HG02678 (cell line): ENCODE results near the gene CCDC187.
"Not testable (repeated sequence)": the region's sequence is repeated elsewhere in the genome, so short reads cannot be mapped to it uniquely, and the experiment has no call there.

Experiments
- ATAC-seq: cut with Tn5 transposase; IDR thresholded peaks from one replicate; pipeline ENCODE4 v1.9.1; 2021; ENCODE audit warnings: mild to moderate bottlenecking, moderate library complexity; ENCODE audit not compliant: unreplicated experiment

CCDC187 gene

DNA sequence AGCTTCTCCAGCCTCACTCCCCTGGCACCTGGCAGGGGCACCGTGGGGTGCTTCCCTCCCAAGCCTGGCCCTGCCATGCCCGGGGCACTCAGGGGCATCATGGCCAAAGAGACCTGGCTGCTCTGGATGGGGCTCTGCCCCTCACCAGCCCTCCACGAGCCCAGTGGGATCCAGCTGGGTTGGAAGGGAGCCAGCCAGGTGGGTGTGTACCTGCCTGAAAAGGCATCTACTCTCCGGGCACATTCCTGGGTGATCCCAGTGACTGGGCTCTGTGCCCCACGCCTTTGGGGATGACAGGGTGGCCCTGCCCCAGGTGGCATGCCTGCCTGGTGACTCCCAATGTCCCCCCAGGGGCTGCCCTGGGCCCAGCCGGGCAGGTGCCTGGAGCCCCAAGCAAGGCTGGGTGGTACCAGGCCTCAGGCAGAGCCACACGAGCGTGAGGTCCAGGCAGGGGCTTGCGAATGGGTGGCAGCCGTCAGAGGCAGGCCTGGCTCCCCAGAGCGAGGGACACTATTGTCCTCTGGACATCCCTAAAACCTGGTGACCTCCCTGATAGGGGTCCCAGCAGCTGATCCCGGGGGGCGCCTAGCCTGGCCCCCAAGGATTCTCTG is 24.2 kb upstream of the CCDC187 start:
- no peak for ATAC-seq

DNA sequence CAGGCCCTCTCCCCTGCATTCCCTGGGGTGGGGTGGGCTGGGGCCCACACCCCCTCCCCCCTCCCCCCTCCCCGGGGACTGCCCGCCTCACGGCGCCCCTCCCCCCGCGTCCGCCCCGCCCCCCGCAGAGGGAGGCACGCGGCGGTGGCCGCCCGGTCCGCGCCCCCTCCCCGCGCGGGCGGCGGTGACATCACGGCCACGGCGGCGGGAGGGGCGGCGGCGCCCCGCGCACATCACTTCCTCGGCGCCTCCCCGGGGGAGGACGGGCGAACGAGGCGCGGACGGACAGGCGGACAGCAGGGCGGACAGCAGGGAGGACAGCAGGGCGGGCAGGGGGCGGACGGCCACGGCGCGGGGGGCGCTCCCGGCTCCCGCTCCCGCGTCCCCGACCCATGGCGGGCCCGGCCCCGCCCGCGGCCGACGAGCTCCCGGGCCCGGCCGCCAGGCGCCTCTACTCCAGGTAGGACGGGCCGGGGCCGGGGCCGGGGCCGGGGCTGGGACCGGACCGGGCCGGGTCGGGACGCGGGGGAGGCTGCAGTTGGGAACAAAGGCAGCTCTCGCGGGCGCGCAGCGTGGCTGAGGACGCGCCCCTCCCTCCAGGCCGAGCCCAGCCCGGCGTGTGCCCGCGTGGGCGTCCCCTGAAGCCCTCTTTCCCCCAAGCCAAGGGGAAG is 23.5 kb upstream of the CCDC187 start, which contains the start of gene GPSM1:
Gene GPSM1, plus strand, starts transcription at position 236 of the 671 bp plus-strand sequence. Its CDS starts 157 bp downstream, at position 393.
- ATAC-seq: no peak

DNA sequence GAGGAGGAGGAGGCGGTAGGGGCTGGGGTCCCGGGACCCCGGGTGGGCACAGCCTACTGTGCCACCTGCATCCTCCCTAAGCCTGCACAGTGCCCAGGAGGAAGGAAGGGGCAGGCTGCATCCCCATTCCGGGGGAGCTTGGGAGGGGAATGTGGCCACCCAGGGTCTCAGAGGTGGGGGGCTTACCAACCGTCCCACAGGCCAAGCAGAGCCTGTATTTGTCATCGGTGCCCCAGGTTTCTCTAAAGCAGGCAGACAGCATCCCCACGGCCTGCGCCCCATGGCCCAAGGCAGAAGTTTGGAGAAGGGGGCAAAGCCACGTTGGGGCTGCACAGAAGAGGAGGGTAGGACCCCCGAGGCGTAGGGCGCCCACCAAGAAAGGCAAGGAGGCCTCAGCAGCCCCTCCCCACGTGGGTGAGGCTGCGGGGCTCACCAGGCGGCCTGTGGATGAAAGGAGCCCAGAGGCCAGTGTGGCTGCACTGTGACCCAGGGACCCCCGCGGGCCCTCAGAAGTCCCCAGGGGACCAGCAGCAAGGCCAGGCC is 22.9 kb upstream of the CCDC187 start:
- ATAC-seq: no peak

DNA sequence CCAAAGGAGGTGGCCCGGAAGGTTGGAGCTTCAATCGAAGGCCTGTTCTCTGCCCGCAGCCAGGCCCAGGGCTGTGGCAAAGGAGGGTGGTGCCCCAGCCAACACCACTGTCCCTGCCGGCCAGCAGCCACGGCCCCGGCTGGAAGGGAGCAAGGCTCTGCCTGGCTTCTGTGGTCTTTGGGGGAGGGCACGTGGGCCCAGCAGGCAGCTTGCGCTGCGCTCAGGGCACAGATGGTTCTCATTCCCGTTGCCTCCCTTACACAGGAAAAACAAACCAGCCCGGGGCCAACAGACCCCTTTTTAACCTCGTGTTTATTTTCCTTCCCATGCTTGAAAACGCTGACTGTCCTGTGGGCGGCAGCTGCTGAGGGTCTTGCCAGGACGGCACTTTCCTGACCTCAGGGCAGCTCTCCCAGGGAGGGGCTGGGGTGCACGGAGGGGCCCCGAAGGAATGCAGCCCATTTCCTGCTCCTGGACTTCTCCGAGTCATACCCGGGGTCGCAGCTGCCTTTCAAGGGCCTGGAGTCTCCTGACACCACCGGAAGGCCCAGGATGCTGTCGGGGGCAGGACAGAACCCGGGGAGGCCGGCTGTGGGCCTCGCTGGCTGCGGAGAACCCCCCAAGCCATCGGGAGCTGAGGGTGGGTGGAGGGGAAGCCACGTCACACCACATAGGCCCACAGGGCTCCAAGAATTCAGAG is 22.3 kb upstream of the CCDC187 start:
- no peak for ATAC-seq

DNA sequence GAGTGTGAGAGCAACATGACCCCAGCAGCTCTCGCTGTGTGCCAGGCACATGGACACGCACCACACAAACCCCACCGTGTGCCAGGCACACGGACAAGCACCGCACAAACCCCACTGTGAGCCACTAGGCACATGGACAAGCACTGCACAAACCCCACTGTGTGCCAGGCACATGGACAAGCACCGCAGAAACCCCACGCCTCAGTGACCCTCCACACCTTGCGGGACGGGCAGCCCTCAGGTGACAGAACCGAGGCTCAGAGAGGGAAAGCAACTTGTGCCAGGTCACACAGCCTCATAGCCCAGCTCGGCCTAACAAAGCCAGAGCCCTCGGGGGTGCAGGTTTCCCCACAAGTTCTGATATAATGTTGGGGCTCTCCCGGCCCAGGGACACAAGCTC is 21.5 kb upstream of the CCDC187 start:
- ATAC-seq: no peak

DNA sequence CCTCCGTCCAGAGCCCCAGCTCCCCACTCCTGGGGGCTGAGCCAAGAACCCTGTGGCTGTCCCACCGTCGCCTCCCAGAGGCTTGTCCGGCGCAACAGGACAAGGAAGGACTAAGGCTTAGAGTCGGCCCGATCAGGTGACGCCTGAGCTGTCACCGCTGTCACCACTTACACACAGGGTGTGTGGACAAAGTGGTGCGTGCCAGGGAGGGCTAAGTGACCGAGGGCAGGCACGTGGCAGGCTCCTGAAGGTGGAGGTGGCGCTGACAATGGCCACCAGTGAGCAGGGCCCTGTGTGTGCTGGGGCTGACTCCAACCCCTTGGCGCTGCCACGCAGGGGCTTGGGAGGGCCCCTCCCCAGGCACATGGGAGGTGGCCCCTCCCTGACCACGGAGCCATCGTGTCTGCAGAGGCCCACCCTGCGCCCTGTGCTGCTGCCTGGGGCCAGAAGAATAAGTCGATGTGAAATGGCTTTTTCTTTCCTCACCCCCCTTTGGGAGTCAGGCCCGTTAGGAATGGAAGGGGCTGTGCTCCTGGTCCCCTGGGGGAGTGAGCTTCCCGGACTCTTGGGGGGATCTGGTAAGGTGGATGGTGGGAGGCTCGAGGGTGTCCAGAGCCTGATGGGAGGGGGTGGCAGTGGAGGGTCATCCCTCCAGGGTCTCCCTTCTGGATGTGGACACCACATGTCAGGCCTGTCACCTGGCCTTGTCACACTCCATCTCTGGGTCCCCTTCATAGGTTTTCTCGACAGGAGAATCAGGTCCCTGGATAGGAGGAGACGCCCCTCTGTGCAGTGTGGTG is 20.8 kb upstream of the CCDC187 start:
- ATAC-seq: no peak

DNA sequence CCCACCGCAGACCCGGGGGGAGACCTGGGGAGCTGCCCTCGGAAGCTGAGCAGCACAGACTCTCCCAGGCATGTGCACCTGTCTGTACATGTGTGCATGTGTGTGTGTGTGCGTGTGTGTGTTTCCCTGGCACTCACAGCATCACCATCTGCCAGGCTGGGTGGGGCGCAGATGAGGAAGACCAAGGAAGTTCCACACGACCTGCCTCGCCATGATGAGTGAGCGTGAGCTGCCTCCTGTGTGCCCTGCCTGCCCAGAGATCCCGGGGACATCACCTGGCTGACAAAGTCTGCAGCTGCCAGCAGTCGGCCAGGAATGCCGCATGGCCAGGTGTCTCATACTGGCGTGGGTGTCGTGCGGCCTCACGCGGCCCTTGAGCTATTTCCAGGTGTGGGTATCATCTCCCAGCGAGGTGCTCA is 19.5 kb upstream of the CCDC187 start:
- no peak for ATAC-seq

DNA sequence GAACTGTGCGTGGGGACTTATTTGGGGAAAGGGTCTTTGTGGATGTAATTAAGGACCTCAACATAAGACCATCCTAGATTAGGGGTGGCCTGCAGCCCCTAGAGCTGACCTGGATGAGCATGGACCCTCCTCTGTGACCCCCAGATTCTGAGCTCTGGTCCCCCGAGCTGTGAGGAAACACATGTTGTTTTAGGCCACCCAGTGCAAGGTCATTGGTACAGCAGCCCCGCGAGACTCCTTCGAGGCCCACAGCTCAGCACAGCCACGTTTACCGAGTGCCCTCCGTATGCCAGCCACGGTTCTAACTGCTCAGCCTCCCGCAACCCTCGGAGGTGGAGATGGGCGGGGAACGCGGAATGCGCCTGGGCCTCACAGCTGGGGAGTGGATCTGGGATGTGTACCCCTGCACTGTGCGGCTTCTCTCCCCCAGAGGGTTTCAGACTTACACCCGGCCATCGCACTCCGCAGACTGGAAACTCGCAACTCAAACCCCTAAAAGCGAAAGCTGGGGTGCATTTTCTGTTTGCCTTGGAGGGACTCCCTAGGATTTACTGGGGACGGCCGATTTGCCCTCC is 18.9 kb upstream of the CCDC187 start:
- no peak for ATAC-seq

DNA sequence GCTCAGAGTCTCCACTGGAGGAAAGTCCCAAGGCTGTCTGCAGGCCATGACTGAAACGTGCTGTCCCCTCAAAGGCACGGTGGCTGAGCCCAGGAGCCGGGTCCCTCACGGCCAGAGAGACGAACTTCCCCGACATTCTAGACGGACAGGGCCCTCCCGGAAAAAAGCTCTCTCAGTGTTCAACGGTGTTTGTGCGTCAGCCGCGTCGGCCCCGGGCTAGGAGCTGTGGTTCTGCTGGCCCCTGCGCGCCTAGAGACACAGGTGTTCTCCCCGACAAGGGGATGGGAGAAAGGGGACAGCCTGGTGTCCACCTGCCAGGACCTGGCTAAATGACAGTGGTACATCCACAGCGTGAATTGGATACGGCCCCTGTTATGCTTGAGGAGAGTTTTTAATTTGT is 17.7 kb upstream of the CCDC187 start:
- ATAC-seq: no peak

DNA sequence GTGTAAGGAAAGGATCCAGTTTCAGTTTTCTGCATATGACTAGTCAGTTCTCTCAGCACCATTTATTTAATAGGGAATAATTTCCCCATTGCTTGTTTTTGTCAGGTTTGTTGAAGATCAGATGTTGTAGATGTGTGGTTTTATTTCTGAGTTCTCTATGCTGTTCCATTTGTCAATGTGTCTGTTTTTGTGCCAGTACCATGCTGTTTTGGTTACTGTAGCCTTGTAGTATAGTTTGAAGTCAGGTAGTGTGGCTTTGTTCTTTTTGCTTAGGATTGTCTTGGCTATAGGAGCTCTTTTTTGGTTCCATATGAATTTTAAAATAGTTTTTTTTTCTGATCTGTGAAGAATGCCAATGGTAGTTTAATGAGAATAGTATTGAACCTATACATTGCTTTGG is 17.1 kb upstream of the CCDC187 start:
- not testable (repeated sequence) for ATAC-seq

DNA sequence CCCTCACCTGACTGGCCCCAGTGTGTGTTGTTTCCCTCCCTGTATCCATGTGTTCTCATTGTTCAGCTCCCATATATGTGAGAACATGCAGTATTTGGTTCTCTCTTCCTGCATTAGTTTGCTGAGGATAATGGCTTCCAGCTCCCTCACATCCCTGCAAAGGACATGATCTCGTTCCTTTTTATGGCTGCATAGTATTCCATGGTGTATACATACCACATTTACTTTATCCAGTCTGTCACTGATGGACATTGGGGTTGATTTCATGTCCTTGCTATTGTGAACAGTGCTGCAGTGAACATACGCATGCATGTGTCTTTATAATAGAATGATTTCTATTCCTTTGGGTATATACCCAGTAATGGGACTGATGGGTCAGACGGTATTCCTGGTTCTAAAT is 16.1 kb upstream of the CCDC187 start:
- ATAC-seq: not testable (repeated sequence)

DNA sequence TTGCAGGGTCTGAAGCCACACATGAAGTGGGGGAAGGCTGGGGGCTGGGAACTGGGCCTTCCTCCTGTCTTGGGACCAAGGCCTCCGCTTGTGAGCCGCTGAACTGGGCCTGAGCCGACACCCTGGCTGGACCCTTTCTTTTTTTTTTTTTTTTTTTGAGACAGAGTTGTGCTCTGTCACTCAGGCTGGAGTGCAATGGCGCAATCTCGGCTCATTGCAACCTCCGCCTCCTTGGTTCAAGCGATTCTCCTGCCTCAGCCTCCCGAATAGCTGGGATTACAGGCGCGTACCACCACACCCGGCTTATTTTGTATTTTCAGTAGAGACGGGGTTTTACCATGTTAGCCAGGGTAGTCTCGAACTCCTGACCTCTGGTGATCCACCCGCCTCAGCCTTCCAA is 15.3 kb upstream of the CCDC187 start:
- not testable (repeated sequence) for ATAC-seq

DNA sequence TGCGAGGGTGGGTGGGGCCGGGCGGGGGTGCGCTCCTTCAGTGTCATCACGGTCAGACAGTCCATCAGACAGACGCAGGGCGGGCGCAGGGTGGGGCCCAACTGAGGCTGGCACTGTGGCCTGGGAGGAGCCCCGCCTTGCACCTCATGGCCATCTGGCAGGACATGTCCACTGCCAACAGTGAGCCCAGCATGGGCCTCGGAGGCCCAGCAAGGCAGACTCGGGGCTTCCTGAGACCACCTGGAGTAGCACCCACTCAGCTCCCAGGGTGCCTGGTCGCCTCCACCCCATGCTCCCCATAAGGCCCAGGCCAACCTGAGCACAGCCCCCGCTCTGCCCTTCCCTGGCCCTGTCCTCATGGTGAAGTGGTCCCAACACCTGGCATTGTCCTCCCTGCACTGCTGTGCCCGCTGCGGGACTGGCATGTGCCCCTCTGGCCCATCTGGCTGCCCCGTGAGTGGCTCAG is 14.9 kb upstream of the CCDC187 start:
- ATAC-seq: no peak

DNA sequence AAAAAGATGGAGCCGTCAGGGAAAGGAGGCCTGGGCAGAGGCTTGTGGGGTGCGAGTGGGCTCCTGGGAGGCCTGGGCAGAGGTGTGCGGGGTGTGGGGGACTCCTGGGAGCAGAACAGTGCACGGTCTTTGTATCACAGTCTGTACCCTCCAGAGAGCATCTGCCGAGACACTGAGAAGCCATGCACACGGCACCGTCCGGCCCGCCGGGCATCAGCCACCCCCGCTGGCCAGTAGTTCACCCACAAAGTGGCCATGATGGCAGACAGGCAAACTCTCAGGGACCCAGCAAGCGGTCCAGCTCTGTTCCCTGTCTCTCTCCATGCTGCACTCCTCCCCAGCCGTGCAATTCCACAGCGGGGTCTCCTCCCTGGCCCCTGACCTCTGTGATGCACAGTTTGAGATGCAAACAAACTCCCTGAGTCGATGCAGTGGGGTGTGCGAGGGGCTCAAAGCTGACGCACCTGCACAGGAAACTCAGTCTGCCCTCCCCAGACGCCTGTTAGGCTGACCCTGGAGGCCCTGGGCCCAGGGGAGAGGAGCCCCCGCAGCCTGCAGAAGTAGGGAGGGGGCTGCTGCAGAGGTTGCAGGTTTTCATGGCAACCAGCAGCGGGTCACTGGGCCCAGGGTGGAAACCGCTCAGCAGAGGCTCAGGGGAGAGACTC is 14.3 kb upstream of the CCDC187 start:
- no peak for ATAC-seq

DNA sequence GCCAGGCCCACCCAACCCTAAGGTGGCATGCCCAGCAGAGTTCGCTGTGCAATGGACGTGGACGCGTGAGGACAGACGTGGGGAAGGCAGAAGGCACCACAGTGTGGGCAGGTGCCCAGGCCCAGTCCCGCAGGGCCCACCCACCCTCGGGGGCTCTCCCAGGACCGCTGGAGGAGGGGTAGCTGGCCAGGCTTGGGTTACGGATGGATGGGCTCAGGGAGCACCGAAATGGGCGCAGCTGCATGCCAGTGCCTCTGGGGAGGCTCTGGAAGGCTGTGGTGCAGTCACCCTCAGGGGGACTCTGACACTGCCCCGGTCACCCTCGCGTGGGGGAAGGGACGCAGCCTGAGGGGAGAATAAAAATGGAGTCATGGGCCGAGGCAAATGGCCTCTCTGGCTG is 13.8 kb upstream of the CCDC187 start:
- ATAC-seq: no peak

DNA sequence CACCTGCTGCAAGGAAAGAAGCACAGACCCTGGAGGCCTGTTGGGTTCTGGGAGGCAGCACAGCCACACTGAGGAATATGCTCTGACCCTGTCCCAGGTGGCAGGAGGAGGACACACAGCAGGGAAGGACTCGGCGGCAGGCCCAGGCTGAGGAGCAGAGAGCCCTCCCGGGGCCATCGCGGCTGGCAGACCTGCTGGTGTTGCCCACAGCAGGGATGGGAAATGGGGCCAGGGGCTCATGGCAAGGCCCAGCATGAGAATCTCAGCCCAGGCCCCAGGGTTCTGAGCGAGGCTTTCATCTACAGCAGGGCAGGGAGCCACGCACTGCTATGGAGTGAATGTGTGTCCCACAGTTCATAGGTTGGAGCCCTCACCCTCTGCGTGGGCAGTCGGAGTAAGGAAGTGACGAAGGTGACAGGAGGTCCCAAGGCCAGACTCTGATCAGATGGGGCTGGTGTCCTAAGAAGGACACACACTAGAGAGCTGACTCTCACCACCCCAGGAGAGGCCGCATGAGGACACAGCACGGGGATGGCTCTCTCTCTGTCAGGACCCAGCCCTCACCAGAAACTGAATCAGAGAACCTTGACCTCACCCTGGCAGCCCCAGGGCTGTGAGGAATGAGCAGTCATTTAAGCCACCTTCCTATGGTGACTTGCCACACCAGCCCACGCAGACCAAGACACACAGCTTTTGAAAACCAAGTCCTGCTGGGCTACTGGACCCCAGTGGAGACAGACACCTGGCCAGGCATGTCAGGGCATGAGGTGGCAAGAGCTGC is 13.2 kb upstream of the CCDC187 start:
- ATAC-seq: no peak

DNA sequence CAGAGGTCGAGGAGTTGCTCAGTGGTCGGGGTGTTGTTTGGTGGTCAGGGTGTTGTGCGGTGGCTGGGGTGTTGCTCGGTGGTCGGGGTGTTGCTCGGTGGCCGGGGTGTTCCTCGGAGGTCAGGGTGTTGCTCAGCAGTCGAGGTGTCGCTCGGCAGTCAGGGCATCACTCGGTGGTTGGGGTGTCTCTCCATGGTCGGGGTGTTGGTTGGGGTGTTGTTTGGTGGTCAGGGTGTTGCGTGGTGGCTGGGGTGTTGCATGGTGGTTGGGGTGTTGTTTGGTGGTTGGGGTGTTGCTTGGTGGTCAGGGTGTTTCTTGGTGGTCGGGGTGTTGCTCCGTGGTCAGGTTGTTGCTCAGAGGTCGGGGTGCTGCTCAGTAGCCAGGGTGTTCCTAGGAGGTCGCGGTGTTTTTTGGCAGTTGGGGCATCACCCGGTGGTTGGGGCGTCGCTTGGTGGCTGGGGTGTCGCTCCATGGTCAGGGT is 12.4 kb upstream of the CCDC187 start:
- no peak for ATAC-seq

DNA sequence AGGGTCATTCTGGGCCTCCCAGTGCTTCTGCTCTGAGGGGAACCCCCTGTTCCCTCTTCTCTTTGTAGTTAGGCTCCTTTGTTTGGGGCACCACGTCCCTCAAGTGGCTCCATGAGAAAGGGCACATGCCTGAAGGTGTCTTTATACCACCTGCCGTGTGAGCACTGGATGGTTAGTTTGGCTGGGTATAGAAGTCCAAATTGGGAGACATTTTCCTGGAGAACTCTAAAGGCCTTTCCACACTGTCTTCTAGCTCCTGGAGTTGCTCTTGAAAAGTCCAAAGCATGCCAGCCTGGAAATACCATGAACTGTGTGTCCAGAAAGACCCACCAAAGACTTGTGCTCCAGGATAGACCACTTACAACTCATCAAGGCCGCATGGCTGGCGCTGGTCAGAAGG is 11.1 kb upstream of the CCDC187 start:
- ATAC-seq: no peak

DNA sequence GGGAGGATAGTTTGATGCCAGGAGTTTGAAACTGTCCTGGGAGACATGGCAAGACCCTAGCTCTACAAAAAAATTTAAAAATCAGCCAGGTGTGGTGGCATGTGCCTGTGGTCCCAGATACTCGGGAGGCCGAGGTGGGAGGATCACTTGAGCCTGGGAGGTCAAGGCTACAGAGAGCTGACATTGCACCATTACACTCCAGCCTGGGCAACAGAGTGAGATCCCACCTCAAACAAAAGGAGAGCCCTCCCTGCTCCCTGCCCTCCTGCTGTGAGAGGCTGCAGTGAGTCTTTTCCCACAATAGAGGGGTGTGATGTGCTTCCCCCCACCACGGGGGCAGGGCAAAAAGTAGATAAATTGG is 10.1 kb upstream of the CCDC187 start:
- no peak for ATAC-seq
